Muscle of leg (tissue), 11 donors: Measurements from ENCODE around the gene SF3A1. TPM values are rescaled to one million over a fixed set of nuclear protein-coding genes. Genes with fewer than 3 reads are reported as not detected.

ENCODE experiments used
- DNase-seq: peaks from one replicate; pipeline ENCODE4 v3.0.0; 2013
- H3K27ac ChIP-seq: one replicate; pipeline ENCODE4 v1.5.1; 2013; ENCODE audit warnings: mild to moderate bottlenecking, low read length, control low read depth
- H3K27me3 ChIP-seq: one replicate; pipeline ENCODE4 v1.6.1; 2013; ENCODE audit warnings: low read length; ENCODE audit not compliant: control insufficient read depth, insufficient read depth
- H3K36me3 ChIP-seq: one replicate; pipeline ENCODE4 v1.6.1; 2013; ENCODE audit warnings: low read length; ENCODE audit not compliant: control insufficient read depth, insufficient read depth
- H3K4me1 ChIP-seq: one replicate; pipeline ENCODE4 v1.6.1; 2013; ENCODE audit warnings: low read length; ENCODE audit not compliant: control insufficient read depth, insufficient read depth
- H3K4me3 ChIP-seq: one replicate; pipeline ENCODE4 v1.5.1; 2013; ENCODE audit warnings: low read length, control low read depth
- H3K9me3 ChIP-seq: replicated peaks from 2 replicates; pipeline ENCODE4 v1.6.1; 2013; ENCODE audit warnings: low read depth, low read length; ENCODE audit not compliant: control insufficient read depth
- WGBS: methylation state at CpG from one replicate; pipeline ENCODE4 v1.1.5; 2013; ENCODE audit warnings: missing lambda C conversion rate; ENCODE audit not compliant: insufficient coverage; 5-methylcytosine and 5-hydroxymethylcytosine counted together
- polyA plus RNA-seq, 8 donors: library from polyadenylated mRNA; unstranded; fragments of 120-200 nt; gene quantifications; one replicate each; pipeline versions ENCODE4 v1.2.1 to v1.2.3, GENCODE V29; 2013; ENCODE audit warnings: inconsistent platforms in 1 of 8, low replicate concordance in 1 of 8; ENCODE audit not compliant: insufficient read length in 8 of 8, insufficient read depth in 1 of 8
- total RNA-seq: library from RNA; stranded (reverse); fragments of 120-200 nt; gene quantifications from one replicate; pipeline ENCODE4 v1.2.4, GENCODE V29; 2013

SF3A1 gene
- total and polyA plus RNA-seq, 9 donors: 23.8 to 110 (median 78.0) TPM

DNA sequence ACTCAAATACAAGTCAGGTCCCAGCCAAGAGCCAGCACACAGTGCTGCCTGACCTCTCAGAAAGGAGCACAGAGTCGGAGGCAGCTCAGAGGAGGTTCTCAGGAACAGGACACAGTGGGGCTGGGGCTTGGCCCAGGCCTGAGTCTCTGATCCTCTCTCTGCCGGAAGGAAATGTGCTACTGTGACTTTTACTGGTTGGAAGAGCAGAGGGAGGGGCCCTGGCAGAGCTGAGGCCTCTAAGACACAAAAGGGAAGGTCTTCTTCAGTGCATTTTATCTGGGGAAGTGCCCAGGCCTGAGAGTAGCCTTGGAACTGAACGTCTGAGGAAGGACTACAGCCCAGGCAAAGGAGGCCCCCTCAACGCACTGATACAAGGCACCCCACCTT, 51.2 kb downstream of the SF3A1 start:
- H3K4me1 ChIP-seq: peaks cover 35% of the 10 kb centered on the region
- peaks cover 16% of the 10 kb centered on the region for H3K36me3 ChIP-seq
- H3K4me3 ChIP-seq: no peak overlapping the region
- H3K27ac ChIP-seq: peak overlapping the region; percentile 43
- no peaks in the 10 kb centered on the region for H3K9me3 ChIP-seq
- peak; percentile 92 for DNase-seq
- H3K27me3 ChIP-seq: no peaks in the 10 kb centered on the region
- WGBS: 11% methylated on average over 4 of the region's 4 CpGs

DNA sequence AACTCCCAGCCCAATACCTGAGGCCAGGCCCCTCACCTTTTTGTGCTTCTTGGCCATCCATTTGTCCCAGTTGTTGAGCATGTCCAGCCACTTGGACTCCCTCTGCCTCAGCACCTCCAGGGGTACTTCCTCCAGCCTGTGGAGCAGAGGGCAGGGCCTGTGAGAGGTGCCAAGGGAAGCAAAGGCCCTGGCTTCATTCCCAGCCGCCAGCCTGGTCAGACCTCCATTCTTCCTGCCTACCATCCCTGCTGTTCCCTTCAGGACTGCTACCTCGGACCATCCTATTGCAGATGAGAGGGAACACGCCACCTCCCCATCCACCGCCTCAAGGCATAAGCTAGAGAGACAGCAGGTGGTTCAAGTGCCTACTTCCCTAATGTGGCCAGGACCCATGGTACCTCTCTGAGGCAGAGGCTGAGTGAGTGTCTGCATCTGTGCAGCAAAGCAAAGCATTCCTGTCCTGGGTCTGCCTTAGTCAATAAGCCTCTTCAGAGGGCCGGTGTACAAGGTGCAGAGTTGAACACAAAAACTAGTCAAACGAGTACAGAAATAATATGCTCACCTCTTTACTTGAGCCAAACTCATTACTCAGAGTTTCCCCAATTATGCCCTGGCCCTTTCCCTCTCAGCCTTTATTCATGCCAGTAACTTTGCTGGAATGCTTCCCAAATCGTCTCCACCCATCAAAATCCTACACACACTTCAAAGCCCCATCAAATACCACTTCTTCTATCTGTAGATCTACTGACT, 52.0 kb downstream of the SF3A1 start:
- Histone ChIP-seq H3K27ac (no peak overlapping the region), H3K4me3 (no peak overlapping the region), H3K4me1 (peaks cover 35% of the 10 kb centered on the region), H3K9me3 (no peaks in the 10 kb centered on the region), H3K27me3 (no peaks in the 10 kb centered on the region), H3K36me3 (peaks cover 18% of the 10 kb centered on the region)
- no peak for DNase-seq
- WGBS: 85% methylated on average over 4 of the region's 7 CpGs

DNA sequence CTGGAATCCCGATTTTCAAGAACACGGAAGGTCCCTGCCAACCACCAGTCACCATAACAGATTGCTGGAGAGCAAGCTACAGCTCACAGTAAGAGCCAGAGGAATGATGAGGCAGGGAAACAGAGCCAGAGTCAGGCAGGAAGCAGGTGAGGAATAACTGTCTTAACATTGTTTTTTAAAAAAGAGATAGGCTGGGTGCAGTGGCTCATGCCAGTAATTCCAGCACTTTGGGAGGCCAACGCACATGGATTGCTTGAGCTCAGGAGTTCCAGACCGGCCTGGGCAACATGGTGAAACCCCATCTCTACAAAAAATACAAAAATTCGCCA, 53.9 kb downstream of the SF3A1 start:
- Histone ChIP-seq H3K4me1 (peaks cover 29% of the 10 kb centered on the region), H3K36me3 (peaks cover 35% of the 10 kb centered on the region), H3K27ac (peak overlapping the region; percentile 13), H3K4me3 (no peak overlapping the region), H3K27me3 (no peaks in the 10 kb centered on the region), H3K9me3 (no peaks in the 10 kb centered on the region)
- no peak for DNase-seq
- WGBS: 80% methylated on average over 1 of the region's 5 CpGs

DNA sequence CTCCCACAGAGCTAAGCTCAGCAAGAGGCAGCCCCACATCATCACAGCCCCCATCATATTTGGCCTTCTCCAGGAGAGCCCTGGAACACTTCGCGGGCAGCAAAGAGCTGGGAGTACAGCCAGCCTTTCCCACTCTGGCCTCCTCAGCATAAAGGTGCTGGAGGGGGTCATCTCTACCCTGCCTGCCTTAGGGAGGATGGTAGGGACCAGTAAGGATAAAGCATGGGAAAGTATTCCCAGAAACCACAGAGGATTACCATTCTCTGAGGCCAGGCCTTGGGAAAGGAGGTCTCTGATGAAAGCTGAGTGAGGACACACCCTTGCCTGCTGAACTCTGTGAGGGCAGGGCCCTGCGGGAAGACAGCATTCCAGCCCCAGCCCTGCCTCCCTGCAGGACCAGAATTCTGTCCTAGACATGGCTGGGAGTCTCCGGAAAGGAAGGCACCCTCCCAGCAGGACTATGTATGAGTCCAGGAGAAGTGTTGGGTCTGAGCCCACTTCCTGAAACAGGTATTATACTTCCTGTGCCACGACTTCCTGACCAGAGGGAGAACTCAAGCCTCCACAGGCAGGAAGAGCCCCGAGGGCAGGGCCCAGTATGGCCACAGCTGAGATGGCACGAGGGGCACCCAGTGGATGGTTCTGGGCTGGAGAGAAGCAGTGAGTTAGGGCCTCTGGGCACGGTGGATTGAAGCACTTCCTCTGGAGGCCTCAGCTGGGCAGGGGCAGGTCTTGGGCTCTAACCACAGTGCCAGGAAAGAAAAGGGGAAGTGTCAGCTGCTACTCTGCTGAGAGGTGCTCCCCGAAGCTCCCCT, 54.5 kb downstream of the SF3A1 start:
- peak overlapping the region; percentile 21 for H3K27ac ChIP-seq
- H3K4me1 ChIP-seq: peaks cover 28% of the 10 kb centered on the region
- no peaks in the 10 kb centered on the region for H3K9me3 ChIP-seq
- H3K4me3 ChIP-seq: no peak overlapping the region
- no peaks in the 10 kb centered on the region for H3K27me3 ChIP-seq
- peak; percentile 72 for DNase-seq
- peaks cover 40% of the 10 kb centered on the region for H3K36me3 ChIP-seq
- WGBS: 38% methylated on average over 4 of the region's 9 CpGs

DNA sequence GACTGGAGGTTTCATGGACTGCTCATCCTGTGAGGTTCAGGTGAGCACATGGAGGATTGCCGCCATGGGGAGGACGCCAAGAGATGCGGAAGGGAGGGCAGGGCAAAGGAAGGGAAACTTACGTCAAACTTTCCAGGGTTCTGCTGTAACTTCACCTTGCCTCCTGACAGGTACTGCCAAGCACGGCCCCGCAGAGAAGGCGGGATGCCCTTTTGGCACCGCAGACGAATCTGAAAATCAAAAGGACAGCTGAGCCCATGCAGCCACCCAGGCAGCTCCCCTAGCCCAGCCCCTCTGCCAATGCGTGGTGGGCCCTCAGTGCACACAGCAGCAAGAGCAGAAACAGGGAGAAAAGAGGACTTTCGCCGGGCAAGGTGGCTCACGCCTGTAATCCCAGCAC, 57.4 kb downstream of the SF3A1 start:
- no peak overlapping the region for H3K4me3 ChIP-seq
- no peaks in the 10 kb centered on the region for H3K9me3 ChIP-seq
- no peak overlapping the region for H3K27ac ChIP-seq
- H3K36me3 ChIP-seq: peaks cover 63% of the 10 kb centered on the region
- peaks cover 12% of the 10 kb centered on the region for H3K4me1 ChIP-seq
- H3K27me3 ChIP-seq: no peaks in the 10 kb centered on the region
- DNase-seq: no peak
- WGBS: 95% methylated on average over 13 of the region's 13 CpGs

DNA sequence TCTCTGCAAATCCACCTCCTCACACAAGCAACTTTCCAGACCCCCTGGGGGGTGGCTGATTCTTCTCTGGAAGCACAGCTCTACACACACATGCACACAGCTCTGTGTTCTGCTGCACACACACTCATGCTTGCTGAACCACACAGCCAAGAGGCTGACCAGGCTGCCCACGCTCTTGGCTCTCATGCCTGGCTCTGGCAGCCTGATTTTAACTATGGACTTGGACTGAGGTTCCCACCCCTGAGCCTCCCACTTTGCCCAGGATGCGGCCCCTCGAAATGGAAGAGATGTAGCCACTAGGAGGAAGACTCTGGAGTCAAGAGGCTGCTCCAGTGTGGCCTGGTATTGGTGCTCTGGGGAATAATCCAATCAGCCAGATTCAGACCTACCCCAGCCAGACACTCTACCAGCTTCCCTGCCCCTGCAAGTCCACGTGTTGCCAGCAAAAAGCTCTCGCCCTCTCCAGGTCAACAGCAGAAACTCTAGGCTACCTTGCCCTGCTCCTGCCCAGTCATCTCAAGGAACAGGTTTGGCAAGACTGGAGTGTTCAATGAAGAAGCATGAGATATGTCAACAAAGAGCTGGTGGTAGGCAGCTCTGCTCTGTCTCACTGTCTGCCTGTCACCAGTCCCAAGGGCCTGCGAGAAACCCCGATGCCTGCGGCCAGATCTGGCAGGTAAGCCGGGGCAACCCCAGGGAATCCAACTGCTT, 58.5 kb downstream of the SF3A1 start:
- no peak overlapping the region for H3K27ac ChIP-seq

DNA sequence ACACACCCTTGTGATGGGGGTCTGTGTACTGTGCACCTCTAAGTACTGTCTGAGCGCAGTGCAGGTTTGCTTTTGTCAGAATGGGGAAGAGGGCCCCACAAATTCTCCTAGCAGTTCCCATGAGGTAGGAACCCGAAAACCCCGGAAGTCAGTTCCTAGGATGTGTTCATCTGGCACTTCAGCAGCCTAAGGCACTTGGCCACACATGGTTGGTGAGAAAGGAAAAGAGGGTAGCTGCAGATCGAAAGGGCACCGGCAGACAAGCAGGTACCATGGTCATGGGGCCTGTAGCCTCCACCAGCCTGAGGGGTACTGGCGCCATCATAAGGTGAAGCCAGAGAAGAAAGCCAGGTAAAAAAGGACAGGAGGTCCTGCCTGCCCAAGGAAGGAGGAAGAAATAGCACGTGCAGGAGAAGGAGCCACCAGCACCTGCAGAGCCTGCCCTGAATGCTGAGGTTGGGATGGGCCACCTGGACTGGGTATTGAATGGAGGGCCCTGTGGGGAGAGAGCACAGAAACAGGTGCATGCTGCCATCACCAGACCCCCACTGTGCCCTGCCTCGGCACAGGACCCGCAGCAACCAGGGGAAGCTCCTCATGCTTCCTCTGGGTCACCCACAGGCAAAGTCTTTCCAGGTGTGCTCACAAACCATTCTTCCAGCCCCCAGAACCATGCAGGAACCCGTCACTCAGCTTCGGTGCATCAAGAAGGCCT, 59.3 kb downstream of the SF3A1 start:
- no peaks in the 10 kb centered on the region for H3K27me3 ChIP-seq
- no peak for DNase-seq
- 75% methylated on average over 11 of the region's 11 CpGs for WGBS
- H3K36me3 ChIP-seq: peaks cover 76% of the 10 kb centered on the region
- H3K9me3 ChIP-seq: no peaks in the 10 kb centered on the region
- H3K4me3 ChIP-seq: no peak overlapping the region
- H3K4me1 ChIP-seq: peaks cover 11% of the 10 kb centered on the region
- H3K27ac ChIP-seq: no peak overlapping the region

More for the DNA sequence above, 58.5 kb downstream of the SF3A1 start:
- no peak overlapping the region for H3K4me3 ChIP-seq
- no peaks in the 10 kb centered on the region for H3K27me3 ChIP-seq
- WGBS: 92% methylated on average over 2 of the region's 9 CpGs
- H3K4me1 ChIP-seq: peaks cover 12% of the 10 kb centered on the region
- no peak for DNase-seq
- H3K9me3 ChIP-seq: no peaks in the 10 kb centered on the region
- peaks cover 70% of the 10 kb centered on the region for H3K36me3 ChIP-seq

DNA sequence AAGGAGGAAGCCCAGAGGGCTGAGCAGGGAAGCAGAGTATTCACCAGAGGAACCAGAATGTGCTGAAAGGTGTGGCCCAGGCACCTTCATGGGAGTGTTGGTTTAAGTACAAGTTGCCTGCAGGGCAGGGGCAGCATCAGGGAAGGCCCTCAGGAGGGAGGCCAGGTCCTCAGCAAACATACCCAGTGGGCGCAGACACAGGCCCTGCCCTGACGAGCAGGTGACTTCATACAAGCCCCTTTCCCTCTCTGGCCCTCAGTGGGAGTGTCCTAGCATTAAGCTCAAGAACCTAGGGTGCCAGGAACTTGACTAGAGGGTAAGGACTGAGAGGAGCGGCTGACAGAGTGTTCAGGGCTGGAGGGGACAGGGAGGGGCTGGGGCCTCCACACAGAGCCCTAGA, 59.9 kb downstream of the SF3A1 start:
- no peaks in the 10 kb centered on the region for H3K27me3 ChIP-seq
- H3K9me3 ChIP-seq: no peaks in the 10 kb centered on the region
- H3K27ac ChIP-seq: no peak overlapping the region
- H3K36me3 ChIP-seq: peaks cover 78% of the 10 kb centered on the region
- no peak for DNase-seq
- WGBS: 82% methylated on average over 3 of the region's 3 CpGs
- H3K4me3 ChIP-seq: no peak overlapping the region
- H3K4me1 ChIP-seq: peaks cover 8% of the 10 kb centered on the region

DNA sequence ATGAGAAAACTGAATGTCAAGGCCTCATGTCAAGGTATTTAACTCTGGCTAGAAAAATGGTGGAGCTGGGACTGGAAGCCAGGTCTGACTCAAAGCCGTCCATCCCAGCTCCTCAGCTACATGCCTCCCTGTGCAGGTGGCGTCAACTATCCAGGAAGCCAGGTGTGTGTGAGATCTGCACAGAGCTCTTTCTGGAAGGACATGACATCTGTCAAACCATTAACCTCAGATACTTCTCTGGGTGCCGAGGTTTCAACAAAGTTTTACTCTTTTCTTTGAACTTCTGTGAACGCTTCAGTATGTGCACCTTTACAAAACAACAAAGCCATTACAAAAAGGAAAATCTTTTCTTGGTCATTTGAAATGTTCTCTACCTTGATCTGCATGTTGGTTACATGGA, 60.4 kb downstream of the SF3A1 start:
- Histone ChIP-seq H3K4me1 (peaks cover 7% of the 10 kb centered on the region), H3K9me3 (no peaks in the 10 kb centered on the region), H3K27me3 (no peaks in the 10 kb centered on the region), H3K27ac (no peak overlapping the region), H3K4me3 (no peak overlapping the region), H3K36me3 (peaks cover 82% of the 10 kb centered on the region)
- DNase-seq: no peak
- WGBS: 100% methylated on average over 1 of the region's 4 CpGs
